SIG-M5 (cell line): Measurements from ENCODE around the gene PRSS8.
"Not testable (repeated sequence)": the region's sequence is repeated elsewhere in the genome, so short reads cannot be mapped to it uniquely, and the experiment has no call there.

Experiments
- DNase-seq: peaks from one replicate; lab custom pipeline; 2025; lab: John Stamatoyannopoulos, UW

The PRSS8 gene

GRCh38 chr16:31105677-31106213, 29.8 kb downstream of the PRSS8 start:
- no peak for DNase-seq

GRCh38 chr16:31100876-31101641, 34.5 kb downstream of the PRSS8 start:
- DNase-seq, result not testable (repeated sequence)

- no peak for DNase-seq
These were observed 35.5 kb downstream of the PRSS8 start for GRCh38 chr16:31099860-31100638.

DNA sequence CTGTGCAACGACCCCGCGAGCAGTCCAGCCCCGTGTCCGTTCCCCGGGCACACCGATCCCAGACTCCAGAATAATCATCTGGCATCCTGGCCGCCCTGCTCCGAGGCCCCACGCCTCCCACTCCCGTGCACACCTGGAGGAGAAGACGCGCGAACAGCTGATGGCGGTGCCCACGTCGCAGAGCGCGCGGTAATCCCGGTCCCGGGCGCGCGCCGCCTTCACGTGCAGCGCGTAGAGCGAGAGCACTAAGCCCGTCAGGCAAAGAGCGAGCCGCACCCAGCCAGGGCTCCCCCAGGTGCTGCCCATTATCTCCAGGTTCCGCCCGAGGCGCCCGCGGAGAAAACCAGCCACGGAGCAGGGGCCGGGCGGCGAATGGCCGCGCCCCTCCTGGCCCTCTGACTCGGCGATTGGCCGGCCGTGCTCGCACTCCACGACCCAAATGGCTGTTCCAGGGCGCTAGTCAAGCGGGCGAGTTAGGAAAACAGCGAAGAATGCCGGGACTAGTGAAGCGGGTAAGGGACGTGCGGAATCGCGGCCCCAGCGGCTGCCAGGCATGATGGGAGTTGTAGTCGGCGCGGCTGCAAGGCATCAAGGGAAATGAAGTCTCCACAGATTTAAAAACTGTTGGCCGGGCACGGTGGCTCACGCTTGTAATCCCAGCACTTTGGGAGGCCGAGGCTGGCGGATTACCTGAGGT, 41.0 kb downstream of the PRSS8 start, which contains the start of gene VKORC1:
VKORC1 (minus strand) TSS at position 374 of the 697 bp plus-strand sequence; CDS start at position 306, 68 bp downstream.
- peak; percentile 91 for DNase-seq

- no peak for DNase-seq
These were observed 41.5 kb downstream of the PRSS8 start for GRCh38 chr16:31094088-31094423.

DNA sequence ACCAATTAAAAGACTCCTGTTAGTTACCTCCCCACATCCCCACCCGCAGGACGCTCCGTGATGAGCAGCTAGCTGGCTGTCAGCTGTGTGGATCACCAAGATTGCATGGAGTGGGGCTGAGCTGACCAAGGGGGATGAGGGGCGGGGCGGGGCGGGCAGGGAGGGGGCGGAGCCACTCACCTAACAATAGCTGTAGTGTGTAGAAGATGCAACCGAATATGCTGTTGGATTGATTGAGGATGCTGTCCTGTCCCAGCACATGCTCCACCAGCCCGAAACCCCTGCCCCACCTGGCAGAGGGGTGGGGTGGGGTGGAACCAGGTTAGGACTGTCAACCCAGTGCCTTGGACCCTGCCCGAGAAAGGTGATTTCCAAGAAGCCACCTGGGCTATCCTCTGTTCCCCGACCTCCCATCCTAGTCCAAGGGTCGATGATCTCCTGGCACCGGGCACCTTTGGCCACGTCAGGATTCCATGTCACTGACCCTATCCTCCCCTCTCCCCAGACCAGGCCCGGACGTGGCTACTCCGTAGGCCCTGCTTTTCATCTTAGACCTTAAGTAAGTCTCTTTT, 42.3 kb downstream of the PRSS8 start:
- no peak for DNase-seq

GRCh38 chr16:31092330-31092729, 43.2 kb downstream of the PRSS8 start:
- DNase-seq, result no peak

DNA sequence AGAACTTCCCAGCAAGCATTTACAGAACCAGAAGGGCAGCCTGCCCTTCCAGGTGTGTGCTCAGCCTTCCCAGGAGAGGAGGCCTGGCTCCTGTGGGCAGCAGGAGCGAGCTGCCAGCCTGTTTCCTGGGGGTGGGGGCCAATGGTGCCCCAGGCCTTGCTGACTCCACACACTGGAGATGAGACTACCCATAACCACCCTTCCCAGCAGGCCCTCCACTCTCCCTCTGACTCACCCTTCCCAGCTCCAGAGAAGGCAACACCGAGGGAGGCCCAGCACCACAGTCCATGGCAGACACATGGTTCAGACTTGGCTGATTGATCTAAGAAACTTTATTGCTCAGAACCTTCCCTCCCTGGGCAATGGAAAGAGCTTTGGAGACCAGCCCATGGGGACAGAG, 45.0 kb downstream of the PRSS8 start:
- DNase-seq, result no peak

- no peak for DNase-seq
These were observed 46.3 kb downstream of the PRSS8 start for GRCh38 chr16:31089199-31089598.

- DNase-seq, result no peak
These were observed 46.9 kb downstream of the PRSS8 start, which contains the start of gene PRSS53 for GRCh38 chr16:31088459-31089183. PRSS53 (minus strand) TSS chr16:31088943; CDS start chr16:31088809, 134 bp downstream.

- DNase-seq, result no peak
These were observed 47.6 kb downstream of the PRSS8 start for GRCh38 chr16:31087971-31088370.

DNA sequence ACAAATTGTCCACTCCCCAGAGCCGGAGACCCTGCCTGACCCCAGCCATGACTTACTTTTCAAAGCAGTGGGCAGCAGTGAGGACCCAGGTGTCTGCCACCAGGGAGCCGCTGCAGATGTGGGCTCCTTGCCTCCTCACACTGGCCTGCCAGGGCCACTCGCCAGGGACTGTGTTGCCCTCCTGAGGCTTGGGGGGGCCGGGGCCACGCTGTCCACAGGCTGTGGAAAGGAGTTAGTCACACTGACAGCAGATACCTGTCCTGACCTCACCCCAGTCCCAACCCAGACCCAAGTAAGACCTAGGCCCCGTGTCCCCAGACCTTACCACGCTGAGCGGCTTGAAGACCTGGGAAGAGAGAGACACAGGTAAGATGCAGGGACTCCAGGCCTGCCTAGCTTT, 48.0 kb downstream of the PRSS8 start:
- DNase-seq, result no peak

DNA sequence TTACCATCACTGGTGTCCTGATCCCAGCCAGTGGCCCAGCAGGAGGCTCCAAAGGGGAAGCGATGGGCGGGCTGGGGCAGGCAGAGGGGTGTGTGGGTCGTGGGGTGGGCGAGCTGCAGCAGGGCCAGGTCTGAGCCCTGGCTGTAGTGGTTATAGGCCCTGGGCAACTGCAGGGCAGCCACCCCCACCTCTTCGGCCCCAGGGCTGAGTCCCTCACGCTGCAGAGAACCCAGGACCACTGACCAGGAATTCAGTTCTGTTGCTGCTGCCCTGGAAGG, 49.0 kb downstream of the PRSS8 start:
- no peak for DNase-seq

DNA sequence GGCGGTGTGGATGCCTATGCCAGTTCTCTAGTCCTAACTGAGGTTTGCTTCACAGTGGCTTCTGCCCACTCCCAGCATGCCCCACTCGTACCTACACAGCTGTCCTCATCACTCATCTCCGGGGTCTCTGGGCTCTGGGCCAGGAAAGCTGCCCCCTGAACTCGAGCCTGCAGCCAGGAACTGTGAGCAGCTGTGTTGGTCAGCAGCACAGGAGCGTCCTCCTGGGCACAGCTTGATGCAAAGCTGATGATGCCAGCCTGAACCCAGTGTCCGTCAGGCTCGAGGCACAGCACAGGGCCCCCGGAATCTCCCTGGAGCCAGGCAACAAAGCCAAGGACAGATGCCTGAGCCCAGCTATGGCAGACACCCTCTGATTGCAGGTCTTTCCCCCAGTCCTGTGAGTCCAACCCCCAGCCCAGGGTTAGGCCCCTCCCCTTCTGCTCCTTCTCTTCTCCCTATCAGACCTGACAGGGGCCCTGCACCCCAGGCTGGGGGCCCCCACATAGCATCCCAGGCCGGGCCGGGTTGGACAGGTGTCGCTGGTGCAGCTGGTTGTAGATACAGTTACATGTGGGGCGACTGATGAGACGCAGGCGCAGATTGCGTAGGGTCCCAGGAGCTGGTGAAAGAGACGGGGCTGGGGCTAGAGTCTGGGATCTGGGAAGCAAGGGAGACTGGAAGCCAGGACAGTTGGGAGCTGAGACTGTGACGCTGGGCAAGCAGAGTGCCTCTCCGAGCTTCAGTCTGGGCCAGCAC, 49.5 kb downstream of the PRSS8 start:
- DNase-seq, result no peak

- no peak for DNase-seq
These were observed 50.1 kb downstream of the PRSS8 start for GRCh38 chr16:31085411-31085810.

DNA sequence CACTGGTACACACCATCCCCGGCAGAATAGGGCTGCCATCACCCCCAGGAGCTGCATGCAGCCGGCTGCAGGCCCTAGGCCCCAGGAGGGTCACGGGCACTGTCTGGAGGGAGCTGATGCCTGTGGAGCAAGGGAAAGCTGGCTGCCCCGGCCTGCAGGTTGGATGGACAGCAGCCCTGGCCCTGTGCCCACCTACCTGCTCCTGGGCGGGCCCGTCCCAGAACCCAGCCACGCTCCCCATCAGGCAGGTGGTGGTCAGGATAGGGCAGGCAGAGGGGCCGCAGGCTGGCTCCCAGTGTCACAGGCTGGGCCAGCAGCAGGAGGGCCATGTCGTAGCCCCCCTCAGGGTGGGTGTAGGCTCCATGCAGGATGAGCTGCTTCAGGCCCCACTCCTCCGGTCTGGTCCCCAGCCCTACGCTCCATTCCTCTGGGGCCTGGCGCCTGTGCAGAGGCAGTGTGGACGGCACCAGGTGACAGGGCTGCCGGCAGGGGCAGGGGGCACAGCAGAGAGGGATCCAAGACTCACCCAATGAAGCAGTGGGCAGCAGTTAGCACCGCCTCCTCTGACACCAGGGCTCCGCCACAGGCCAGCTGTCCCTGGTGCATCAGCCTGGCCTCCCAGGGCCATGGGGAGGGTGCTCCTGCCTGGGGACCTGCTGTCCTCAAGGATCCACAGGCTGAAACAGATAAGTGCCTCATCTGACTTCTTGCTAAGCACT, 50.8 kb downstream of the PRSS8 start:
- no peak for DNase-seq

- no peak for DNase-seq
These were observed 51.5 kb downstream of the PRSS8 start for GRCh38 chr16:31083981-31084380.

- DNase-seq, result no peak
These were observed 52.0 kb downstream of the PRSS8 start for GRCh38 chr16:31083556-31083955.

DNA sequence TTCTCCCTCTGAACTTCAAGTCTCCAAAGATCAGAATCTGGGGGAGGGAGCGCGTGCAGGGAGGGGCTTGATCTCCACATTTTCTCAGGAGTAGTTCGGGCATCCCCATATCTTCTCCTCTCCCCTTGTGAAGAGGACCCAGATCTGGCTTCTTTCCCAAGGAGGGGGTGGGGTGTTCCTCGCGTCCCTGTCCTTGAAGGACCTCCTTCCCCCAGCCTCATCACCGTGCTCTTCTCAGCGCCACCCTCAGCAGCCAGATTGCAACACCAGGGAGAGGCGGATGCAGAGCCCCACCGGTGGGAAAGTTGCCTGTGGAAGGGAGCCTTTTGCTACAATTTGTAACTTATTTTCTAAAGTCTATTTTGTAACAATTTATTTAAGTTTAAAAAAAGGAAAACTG, 52.4 kb downstream of the PRSS8 start:
- no peak for DNase-seq

- DNase-seq, result no peak
These were observed 53.0 kb downstream of the PRSS8 start for GRCh38 chr16:31082368-31083045.
